ENCODE data around the gene RENBP. TPM values are rescaled to one million over a fixed set of nuclear protein-coding genes. Genes with fewer than 3 reads are reported as not detected.
A peak's percentile ranks its signal among the peaks of the same experiment; 100 is the strongest.

Gene RENBP
- polyA plus RNA-seq, 3 donors = 2.7 to 125 (median 3.8) TPM

DNA sequence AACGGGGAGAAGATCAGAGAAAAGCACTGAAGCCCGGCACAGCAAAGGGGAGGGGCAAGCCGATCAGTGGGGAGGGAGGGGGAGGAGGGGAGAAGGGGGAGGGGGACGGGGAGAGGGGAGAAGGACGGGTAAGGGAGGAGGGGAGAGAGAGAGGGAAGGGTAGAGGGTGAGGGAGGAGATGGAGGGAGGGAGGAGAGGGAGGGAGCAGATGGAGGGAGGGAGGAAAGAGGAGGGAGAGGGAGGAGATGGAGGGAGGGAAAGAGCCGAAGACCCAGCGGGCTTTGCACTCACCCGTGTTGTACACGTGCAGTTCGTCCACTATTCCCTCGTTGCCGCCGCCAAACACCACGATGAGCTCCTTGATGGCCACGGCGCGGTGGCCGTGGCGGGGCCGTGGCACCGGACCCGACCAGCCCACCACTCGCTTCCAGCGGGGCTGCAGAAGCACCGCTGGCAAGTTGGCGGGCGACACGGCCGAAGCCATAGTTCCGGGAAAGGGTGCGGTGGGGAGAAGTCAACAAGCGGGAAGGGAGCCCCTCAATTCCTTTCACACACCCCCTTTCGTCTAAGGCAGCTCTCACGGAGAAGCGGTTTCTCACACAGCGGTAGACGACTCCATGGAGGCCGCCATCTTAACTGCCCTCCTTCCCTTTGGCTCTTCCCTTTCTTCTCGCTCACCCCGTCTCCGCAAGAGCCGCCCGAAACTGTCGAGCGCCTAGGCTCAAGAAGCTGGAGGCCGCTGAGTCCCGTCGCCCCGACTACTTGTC, 26.1 kb upstream of the RENBP start:
- Histone ChIP-seq H3K9me3 (replicated peaks in 1 of 2; ENCODE audit: control insufficient read depth in 1 of 2, insufficient read depth in 1 of 2, low read length in 2 of 2) (no peaks in the 10 kb centered on the region), H3K9ac (ENCODE audit: insufficient read depth, low read length, poor library complexity, severe bottlenecking) (peak overlapping the region; percentile 97), H2AFZ (ENCODE audit: insufficient read depth, low read depth, low read length, poor library complexity, severe bottlenecking) (peak overlapping the region; percentile 84), H3K36me3 (replicated peaks in 1 of 2; ENCODE audit: control insufficient read depth in 1 of 2, insufficient read depth in 2 of 2, low read length in 2 of 2) (peaks cover 0 to 2% of the 10 kb centered on the region in 2 donors), H3K4me3 (replicated peaks in 1 of 3; ENCODE audit: low read depth in 2 of 3, low read length in 3 of 3) (peak overlapping the region; percentile 90 to 100 (median 99)), H3K4me2 (replicated peaks; ENCODE audit: extremely low read depth, low read length, poor library complexity, severe bottlenecking) (peak overlapping the region; percentile 87), H3K27me3 (ENCODE audit: control insufficient read depth in 2 of 2, insufficient read depth in 2 of 2, low read length in 2 of 2) (no peaks in the 10 kb centered on the region), H3K4me1 (ENCODE audit: control insufficient read depth in 1 of 2, insufficient read depth in 2 of 2, low read length in 2 of 2) (peaks cover 62 to 68% of the 10 kb centered on the region in 2 donors), H3K79me2 (ENCODE audit: insufficient read depth, low read length) (peaks cover 77% of the 10 kb centered on the region), H4K20me1 (ENCODE audit: insufficient read depth, low read length) (peaks cover 64% of the 10 kb centered on the region), H3K27ac (ENCODE audit: low read depth in 1 of 2, low read length in 2 of 2) (peak overlapping the region; percentile 99 to 100)
- TF ChIP-seq, protein P1, sequence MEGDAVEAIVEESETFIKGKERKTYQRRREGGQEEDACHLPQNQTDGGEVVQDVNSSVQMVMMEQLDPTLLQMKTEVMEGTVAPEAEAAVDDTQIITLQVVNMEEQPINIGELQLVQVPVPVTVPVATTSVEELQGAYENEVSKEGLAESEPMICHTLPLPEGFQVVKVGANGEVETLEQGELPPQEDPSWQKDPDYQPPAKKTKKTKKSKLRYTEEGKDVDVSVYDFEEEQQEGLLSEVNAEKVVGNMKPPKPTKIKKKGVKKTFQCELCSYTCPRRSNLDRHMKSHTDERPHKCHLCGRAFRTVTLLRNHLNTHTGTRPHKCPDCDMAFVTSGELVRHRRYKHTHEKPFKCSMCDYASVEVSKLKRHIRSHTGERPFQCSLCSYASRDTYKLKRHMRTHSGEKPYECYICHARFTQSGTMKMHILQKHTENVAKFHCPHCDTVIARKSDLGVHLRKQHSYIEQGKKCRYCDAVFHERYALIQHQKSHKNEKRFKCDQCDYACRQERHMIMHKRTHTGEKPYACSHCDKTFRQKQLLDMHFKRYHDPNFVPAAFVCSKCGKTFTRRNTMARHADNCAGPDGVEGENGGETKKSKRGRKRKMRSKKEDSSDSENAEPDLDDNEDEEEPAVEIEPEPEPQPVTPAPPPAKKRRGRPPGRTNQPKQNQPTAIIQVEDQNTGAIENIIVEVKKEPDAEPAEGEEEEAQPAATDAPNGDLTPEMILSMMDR (IDR thresholded peaks at IDR 0.05) = no peak
- DNase-seq = no peak
- peaks cover 0 to 21% (median 8%) of the 10 kb centered on the region in 7 donors for H3K9me3 Mint-ChIP-seq
- peaks cover 4 to 20% of the 10 kb centered on the region in 2 donors for H3K36me3 Mint-ChIP-seq
- H3K4me3 Mint-ChIP-seq = peak overlapping the region; percentile 99 to 100
- intact Hi-C loops (cut with micrococcal nuclease) = loop anchor here (5.0 kb wide), 2 partner anchors 37 to 42 kb away; no protein-coding TSS in a partner anchor
- H3K4me1 Mint-ChIP-seq = peaks cover 56% of the 10 kb centered on the region
- peak overlapping the region; percentile 100 for H3K27ac Mint-ChIP-seq
- 0% methylated on average over 17 of the region's 49 CpGs for WGBS (ENCODE audit: insufficient coverage)
- H3K27me3 Mint-ChIP-seq (ENCODE audit: low read depth in 3 of 3) = peaks cover 0 to 48% (median 0%) of the 10 kb centered on the region in 3 donors

DNA sequence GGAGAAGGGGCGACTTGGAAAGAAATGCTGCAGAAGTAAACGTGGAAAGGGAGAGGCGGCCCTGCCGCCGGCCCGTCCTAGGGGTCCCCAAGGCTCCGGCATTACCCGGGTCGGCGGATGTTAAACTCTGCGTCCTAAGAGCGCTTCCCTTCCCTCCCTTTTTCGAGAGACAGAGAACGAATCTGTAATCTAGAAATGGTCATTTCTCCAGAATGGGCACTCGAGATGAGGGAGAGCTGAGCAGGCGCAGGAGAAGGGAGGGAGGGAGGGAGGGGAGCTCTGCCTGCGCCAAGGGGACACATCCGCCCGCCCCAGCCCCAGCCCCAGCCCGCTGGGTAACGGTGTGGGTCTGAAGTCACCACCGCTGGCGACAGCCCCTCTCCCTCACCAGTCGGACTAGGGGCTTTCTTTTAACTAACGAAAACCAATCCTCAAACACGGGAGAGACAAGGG, 25.5 kb upstream of the RENBP start:
- Histone ChIP-seq H3K4me1 (ENCODE audit: control insufficient read depth in 1 of 2, insufficient read depth in 2 of 2, low read length in 2 of 2) (peaks cover 58 to 67% of the 10 kb centered on the region in 2 donors), H3K4me2 (replicated peaks; ENCODE audit: extremely low read depth, low read length, poor library complexity, severe bottlenecking) (peak overlapping the region; percentile 87), H3K27ac (ENCODE audit: low read depth in 1 of 2, low read length in 2 of 2) (peak overlapping the region; percentile 22 to 78), H3K27me3 (ENCODE audit: control insufficient read depth in 2 of 2, insufficient read depth in 2 of 2, low read length in 2 of 2) (no peaks in the 10 kb centered on the region), H3K4me3 (replicated peaks in 1 of 3; ENCODE audit: low read depth in 2 of 3, low read length in 3 of 3) (peak overlapping the region; percentile 90 to 100 (median 99)), H3K79me2 (ENCODE audit: insufficient read depth, low read length) (peaks cover 81% of the 10 kb centered on the region), H3K9ac (ENCODE audit: insufficient read depth, low read length, poor library complexity, severe bottlenecking) (peak overlapping the region; percentile 13), H4K20me1 (ENCODE audit: insufficient read depth, low read length) (peaks cover 70% of the 10 kb centered on the region), H3K36me3 (replicated peaks in 1 of 2; ENCODE audit: control insufficient read depth in 1 of 2, insufficient read depth in 2 of 2, low read length in 2 of 2) (peaks cover 0 to 8% of the 10 kb centered on the region in 2 donors), H2AFZ (ENCODE audit: insufficient read depth, low read depth, low read length, poor library complexity, severe bottlenecking) (no peak overlapping the region), H3K9me3 (replicated peaks in 1 of 2; ENCODE audit: control insufficient read depth in 1 of 2, insufficient read depth in 1 of 2, low read length in 2 of 2) (no peaks in the 10 kb centered on the region)
- TF ChIP-seq, protein P1 (IDR thresholded peaks at IDR 0.05) = no peak
- H3K9me3 Mint-ChIP-seq = peaks cover 0 to 22% (median 8%) of the 10 kb centered on the region in 7 donors
- H3K4me1 Mint-ChIP-seq = peaks cover 55% of the 10 kb centered on the region
- H3K4me3 Mint-ChIP-seq = peak overlapping the region; percentile 88 to 99
- H3K27me3 Mint-ChIP-seq (ENCODE audit: low read depth in 3 of 3) = peaks cover 0 to 50% (median 0%) of the 10 kb centered on the region in 3 donors
- peak overlapping the region; percentile 79 to 100 (median 87) for H3K27ac Mint-ChIP-seq
- DNase-seq = no peak
- WGBS (ENCODE audit: insufficient coverage) = no CpG with 5 or more reads among the region's 26 CpGs
- intact Hi-C loops (cut with micrococcal nuclease) = loop anchor here (5.0 kb wide), 2 partner anchors 37 to 42 kb away; no protein-coding TSS in a partner anchor
- H3K36me3 Mint-ChIP-seq = peaks cover 4 to 20% of the 10 kb centered on the region in 2 donors

Measured in CD14-positive monocyte (primary cell).